Fibroblast of lung (primary cell): Measurements from ENCODE around the gene SHROOM3.

Experiments used
- CTCF ChIP-seq, 2 donors: IDR thresholded peaks in 1 of 2; conservative IDR thresholded peaks in 1 of 2; 1 replicate in 1 of 2; 2 replicates in 1 of 2; pipeline ENCODE4 v1.5.1; 2011 to 2012; ENCODE audit warnings: low read length in 2 of 2, control low read depth in 1 of 2, inconsistent platforms in 1 of 2, low read depth in 1 of 2, mild to moderate bottlenecking in 1 of 2
- EZH2 ChIP-seq: IDR thresholded peaks from 2 replicates; pipeline ENCODE4 v1.5.1; 2012; ENCODE audit warnings: low read length, control low read depth, mild to moderate bottlenecking; ENCODE audit errors: missing control alignments

DNA sequence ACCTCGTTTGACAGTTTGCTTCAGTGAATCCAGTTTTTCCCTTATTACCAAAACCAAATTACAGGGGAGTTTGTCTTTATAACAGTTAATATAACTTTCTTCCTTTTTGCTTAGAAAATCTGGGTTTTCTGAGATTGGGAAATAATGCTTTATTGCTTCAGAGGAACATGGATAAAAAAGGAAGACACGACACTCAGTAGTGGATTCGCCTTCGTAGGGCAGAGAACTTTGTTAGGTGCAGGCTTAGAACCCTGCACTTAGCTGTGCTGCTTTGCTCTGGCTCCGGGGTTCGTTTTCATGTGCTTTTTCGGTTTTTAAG is 274.7 kb downstream of the SHROOM3 start:
- TF ChIP-seq EZH2, result no peak
- TF ChIP-seq CTCF (conservative IDR thresholded peaks at IDR 0.05 in 1 of 2, IDR thresholded peaks at IDR 0.05 in 1 of 2; ENCODE audit: low read depth in 1 of 2, low read length in 2 of 2), result no peak
